ENCODE results near the gene CRTC3. TPM values are rescaled to one million over a fixed set of nuclear protein-coding genes. Genes with fewer than 3 reads are reported as not detected.

The CRTC3 gene
- total RNA-seq, 1 experiment from 2014 or later, result 45.0 TPM

GRCh38 chr15:90586948-90587347, 57.2 kb downstream of the CRTC3 start:
- ChIA-PET POLR2A (no interaction called here), CTCF (no interaction called here)
- Histone ChIP-seq H3K27me3 (ENCODE audit: control insufficient read depth, insufficient read depth, low read length) (no peaks in the 10 kb centered on the region), H3K4me1 (ENCODE audit: control insufficient read depth, insufficient read depth, low read length) (no peaks in the 10 kb centered on the region), H3K9me3 (ENCODE audit: control insufficient read depth, insufficient read depth, low read depth, low read length) (no peaks in the 10 kb centered on the region), H3K4me3 (ENCODE audit: low read depth in 2 of 2, low read length in 2 of 2) (no peak overlapping the region), H3K27ac (ENCODE audit: low read length) (no peak overlapping the region), H3K36me3 (ENCODE audit: control insufficient read depth, insufficient read depth, low read length) (no peaks in the 10 kb centered on the region)
- in situ Hi-C loops (cut with HindIII; ENCODE audit: low pct_unique_long_range_greater_than_20kb, low sequenced_read_pairs), result no loop called here
- DNase-seq (ENCODE audit: low read depth, low spot score) (no peak), ATAC-seq (no peak)
- TF ChIP-seq SIN3A (IDR thresholded peaks at IDR 0.05; ENCODE audit: borderline replicate concordance, insufficient read depth, low read depth, low read length) (no peak), TCF7L2 (IDR thresholded peaks at IDR 0.05; ENCODE audit: low read depth, low read length) (no peak), REST (IDR thresholded peaks at IDR 0.05; ENCODE audit: insufficient read depth in 1 of 2, low read depth in 2 of 2, low read length in 1 of 2) (no peak), POLR2AphosphoS5 (IDR thresholded peaks at IDR 0.05; ENCODE audit: low read depth, low read length) (no peak), CTCF (IDR thresholded peaks at IDR 0.05) (no peak)
- no TSS peak for BruUV-seq (replicated peaks)
- intact Hi-C loops (cut with micrococcal nuclease; ENCODE audit: unreplicated experiment), result no loop called here

- DNase-seq (ENCODE audit: low read depth, low spot score) (no peak), ATAC-seq (no peak)
- ChIA-PET CTCF (no interaction called here), POLR2A (no interaction called here)
- TF ChIP-seq SIN3A (IDR thresholded peaks at IDR 0.05; ENCODE audit: borderline replicate concordance, insufficient read depth, low read depth, low read length), result no peak
- no peak for TF ChIP-seq TCF7L2 (IDR thresholded peaks at IDR 0.05; ENCODE audit: low read depth, low read length)
- TF ChIP-seq POLR2AphosphoS5 (IDR thresholded peaks at IDR 0.05; ENCODE audit: low read depth, low read length), result no peak
- no peak for TF ChIP-seq CTCF (IDR thresholded peaks at IDR 0.05)
- no peak for TF ChIP-seq REST (IDR thresholded peaks at IDR 0.05; ENCODE audit: insufficient read depth in 1 of 2, low read depth in 2 of 2, low read length in 1 of 2)
- H3K27ac ChIP-seq (ENCODE audit: low read length), result no peak overlapping the region
- intact Hi-C loops (cut with micrococcal nuclease; ENCODE audit: unreplicated experiment), result no loop called here
- no peaks in the 10 kb centered on the region for H3K9me3 ChIP-seq (ENCODE audit: control insufficient read depth, insufficient read depth, low read depth, low read length)
- in situ Hi-C loops (cut with HindIII; ENCODE audit: low pct_unique_long_range_greater_than_20kb, low sequenced_read_pairs), result no loop called here
- H3K36me3 ChIP-seq (ENCODE audit: control insufficient read depth, insufficient read depth, low read length), result no peaks in the 10 kb centered on the region
- H3K27me3 ChIP-seq (ENCODE audit: control insufficient read depth, insufficient read depth, low read length), result no peaks in the 10 kb centered on the region
- no peak overlapping the region for H3K4me3 ChIP-seq (ENCODE audit: low read depth in 2 of 2, low read length in 2 of 2)
- no TSS peak for BruUV-seq (replicated peaks)
- no peaks in the 10 kb centered on the region for H3K4me1 ChIP-seq (ENCODE audit: control insufficient read depth, insufficient read depth, low read length)
These were observed 58.7 kb downstream of the CRTC3 start for GRCh38 chr15:90588427-90588826.

Measured in Panc1 (cell line).